NCI-H146 treated with DMSO at 0.1 percent for 48 hours (cell line): Measurements from ENCODE around the gene RPH3AL.

ENCODE experiments used
- DNase-seq: peaks from one replicate; lab custom pipeline; 2025; ENCODE audit not compliant: unreplicated experiment; lab: John Stamatoyannopoulos, UW

The RPH3AL gene

DNA sequence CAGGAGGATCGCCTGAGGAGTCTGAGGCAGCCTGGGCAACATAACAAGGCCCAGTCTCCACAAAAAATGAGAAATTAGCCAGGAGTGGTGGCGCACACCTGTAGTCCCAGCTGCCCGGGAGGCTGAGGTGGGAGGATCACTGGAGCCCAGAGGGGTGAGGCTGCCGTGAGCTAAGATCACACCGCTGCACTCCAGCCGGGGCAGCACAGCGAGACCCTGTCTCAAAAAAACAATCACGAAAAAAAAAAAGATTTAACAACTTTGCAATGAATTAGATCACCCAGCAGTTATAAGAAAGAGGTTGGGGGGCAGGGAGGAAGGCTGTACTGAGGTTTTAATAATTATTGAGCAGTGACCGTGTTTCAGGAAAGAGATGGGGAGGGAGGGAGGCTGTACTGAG, 49.4 kb downstream of the RPH3AL start:
- no peak for DNase-seq

DNA sequence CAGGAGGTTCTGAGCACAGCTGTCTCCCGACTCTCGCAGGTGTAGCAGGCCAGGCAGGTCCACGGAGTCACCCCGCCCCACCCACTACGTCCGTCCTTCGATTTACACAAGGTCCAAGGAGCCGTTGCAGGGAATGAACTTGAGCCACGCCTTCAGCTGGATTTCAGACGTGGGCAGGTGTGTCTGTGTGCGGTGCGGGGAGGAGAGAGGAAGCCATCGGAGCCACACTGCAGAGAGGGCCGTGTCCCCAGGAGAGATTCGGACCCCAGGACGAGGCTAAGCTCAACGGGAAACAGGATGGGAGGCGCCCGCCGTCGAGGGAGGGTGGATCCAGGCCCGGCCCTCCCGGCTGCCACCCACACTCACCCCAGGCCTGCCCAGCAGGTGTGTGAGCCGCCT, 50.3 kb downstream of the RPH3AL start:
- no peak for DNase-seq

DNA sequence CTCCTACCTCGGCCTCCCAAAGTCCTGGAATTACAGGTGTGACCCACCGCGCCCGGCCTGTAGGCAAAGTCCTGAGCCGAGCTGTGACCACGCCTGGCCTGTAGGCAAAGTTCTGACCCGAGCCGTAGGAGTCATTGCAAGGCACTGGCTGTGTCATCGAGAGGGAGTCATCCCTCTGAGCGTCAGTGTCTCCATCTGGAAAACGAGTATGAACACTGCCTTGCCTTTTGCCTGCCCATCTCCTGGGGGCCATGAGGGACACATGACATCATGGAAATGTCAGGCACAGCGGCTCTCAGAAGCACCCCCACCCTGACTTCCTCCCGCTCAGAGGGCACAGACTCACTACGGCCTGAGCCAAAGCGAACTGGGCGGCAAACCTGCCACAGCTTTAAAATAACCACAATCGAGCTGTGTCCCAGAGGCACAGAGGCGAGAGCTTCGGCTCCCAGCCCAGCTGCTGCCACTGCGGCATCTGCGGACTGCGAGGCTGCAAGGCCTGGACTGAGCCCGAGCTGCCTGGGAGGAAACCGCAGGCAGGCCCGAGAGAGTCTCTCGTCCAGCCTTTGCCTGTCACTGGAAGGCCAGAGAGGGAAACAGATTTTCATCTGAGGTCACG, 50.8 kb downstream of the RPH3AL start:
- DNase-seq = no peak

DNA sequence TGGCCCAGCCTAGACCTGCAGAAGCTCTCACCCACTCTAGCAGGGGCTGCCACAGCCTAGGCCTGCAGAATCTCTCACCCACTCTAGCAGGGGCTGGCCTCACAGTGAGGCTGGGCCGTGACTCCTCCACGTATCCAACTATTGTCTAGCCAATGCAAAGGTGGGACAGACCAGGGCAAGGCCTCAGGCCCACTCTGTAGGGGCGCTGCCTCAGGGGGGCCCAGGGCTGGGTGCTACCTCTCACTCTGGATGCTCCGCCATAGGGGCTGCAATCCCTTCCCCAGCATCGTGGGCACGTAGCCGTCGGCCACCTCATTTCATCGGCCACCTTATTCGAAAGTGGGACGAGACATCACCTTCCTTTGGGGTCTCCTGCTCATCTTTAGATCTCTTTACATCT, 51.7 kb downstream of the RPH3AL start:
- no peak for DNase-seq

DNA sequence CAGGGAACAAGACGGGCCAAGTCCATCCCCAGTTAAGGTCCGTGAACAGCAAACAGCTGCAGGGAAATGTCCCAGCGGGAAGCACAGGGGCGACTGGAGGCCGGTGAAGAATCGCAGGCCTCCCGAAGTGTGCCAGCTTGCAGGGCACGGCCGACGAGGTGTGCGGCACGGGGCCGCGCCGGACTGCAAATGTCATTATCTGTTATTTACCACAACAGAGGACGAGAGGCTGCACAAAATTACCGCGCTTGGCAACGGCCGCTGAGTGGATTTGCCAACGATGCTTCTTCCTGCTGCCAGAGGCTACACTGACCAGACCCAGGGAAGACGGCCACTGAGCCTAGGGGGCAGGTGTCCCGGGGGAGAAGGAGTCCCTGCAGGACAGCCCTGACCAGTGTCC, 53.1 kb downstream of the RPH3AL start:
- DNase-seq = no peak

DNA sequence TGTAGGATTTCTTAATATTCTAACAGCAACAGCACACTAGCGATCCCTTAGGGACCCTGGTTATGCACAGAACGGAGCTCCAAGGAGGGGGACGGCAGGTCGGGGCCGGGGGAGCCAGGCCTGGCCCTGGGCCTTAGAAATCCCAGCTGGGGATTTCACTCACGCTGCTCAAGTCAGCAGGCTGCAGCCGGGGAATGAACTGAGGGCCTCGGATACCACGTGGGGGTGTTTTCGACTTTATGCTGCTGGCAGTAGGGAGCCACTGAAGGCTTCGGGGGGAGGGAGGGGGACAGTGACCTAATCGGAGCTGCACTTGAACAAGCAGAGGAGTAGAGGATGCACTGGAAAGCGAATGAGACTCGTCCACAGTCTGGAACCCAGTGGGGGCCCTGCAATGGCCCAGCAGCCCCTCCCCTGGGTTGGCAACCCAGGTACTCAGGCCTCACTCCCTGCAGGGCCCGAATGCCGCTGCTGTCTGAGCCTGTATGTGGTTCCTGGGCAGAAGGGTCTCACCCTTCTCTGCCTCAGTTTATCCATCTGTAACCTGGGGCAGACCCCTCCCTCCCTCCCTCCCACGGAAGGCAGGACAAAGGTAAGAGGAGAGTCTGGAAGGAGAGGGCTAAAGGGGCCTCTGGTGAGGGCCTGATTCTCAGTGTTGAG, 53.7 kb downstream of the RPH3AL start:
- DNase-seq = no peak

DNA sequence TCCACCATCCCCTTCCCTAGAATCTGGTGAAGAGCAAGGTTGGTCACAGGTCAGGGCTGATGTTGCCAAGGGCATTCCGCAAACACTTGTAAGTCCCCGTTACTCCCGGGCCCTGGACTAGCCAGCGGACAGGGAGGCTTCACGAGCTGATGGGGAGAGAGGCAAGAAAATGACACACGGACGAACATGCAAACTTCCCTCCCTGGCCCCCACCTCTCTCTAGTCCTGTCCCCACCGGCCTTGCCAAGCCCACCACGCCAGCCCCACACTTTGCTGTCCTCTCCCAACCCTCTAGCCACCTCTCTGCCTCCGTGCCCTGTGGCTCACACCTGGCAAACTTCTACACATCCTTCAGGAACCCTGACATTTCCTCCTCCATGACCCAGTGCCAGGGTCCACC, 54.8 kb downstream of the RPH3AL start:
- no peak for DNase-seq

DNA sequence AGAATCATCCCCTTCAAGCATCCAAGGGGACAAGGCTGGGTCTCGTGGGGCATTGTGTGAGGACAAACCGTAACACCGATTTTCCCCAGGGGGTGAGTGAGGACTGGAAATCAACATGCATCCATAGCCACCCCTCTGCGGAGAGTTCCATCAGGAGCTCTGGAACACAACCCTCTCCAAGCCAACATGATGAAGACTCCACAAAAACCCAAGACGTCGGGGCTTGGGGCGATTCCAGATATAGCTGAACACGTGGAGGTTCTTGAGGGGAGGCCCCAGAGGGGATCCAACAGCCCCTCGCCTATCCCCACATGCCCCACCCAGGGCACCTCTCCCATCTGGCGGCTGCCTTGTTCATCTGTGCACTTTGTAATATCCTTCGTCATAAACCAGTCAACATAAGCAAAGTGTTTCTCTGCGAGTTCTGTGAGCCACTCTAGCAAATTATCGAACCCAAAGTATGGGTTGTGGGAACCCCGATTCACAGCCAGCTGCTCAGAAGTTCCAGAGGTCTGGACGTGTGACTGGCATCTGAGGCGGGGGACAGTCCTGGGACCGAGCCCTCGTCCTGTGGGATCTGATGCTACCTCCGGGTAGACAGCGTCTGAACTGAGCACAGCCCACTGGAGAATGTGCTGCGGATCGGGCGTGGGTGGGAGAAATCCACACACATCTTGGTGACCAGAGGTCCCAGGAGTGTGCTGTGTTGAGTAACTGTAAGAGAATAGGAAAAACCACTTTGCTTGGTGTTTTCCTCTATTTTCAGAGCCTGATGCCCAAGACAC, 55.5 kb downstream of the RPH3AL start:
- no peak for DNase-seq

DNA sequence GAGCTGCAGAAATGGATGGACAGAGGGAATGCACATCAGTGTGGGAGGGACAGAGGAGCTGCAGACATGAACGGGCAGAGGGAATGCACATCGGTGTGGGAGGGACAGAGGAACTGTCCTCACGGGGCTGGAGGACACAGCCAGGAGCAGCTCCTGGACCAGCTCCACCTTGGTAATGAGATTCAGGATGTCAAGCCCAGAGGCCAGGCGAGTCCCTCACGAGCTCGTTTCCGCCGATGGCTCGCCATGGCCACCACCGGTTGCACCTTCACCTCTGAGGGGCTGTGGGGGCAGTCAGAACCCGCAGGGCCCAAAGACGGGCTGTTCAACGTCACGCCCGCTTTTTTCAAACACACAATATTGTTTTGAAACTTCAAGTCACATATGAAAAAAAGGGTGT, 56.2 kb downstream of the RPH3AL start:
- no peak for DNase-seq

DNA sequence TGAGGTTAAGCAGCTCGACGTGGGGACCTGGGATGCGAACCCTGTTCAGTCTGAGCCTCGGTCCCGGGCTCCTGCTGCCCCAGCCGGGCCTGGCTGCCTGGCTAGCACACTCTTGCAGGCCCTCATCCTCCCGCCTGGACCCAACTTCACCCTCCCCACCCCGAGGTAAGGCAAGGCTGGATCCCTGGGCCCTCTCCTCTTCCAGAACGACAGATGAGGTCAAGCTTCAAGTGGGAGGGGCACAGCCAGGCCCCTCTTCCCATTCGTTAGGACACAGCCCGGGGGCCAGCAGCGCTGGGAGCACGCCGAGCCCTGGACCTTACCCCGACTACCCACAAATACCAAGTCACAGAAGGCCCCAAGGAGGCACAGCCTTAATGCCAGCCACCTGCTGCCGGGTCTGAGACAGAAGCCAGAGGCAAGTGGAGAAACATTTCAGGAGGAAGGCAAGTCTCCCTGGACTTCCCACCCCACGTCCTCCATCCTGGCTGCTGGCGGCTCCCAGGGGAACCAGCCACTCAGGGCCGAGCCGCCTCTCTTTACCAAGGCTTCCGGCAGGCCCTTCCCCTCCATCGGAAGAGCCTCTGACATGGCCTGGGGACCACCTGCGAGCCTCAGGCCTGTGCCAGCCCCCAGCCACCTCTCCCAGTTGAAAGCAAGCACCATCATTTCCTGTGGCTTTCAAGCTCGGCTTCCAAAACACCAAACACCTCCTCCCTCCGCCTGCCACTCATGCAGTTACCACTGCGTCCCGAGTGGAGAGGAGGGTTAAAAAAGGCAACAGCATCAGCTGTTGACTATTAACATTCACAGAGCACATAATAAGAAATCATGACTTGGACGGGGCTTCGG, 59.9 kb downstream of the RPH3AL start:
- no peak for DNase-seq

DNA sequence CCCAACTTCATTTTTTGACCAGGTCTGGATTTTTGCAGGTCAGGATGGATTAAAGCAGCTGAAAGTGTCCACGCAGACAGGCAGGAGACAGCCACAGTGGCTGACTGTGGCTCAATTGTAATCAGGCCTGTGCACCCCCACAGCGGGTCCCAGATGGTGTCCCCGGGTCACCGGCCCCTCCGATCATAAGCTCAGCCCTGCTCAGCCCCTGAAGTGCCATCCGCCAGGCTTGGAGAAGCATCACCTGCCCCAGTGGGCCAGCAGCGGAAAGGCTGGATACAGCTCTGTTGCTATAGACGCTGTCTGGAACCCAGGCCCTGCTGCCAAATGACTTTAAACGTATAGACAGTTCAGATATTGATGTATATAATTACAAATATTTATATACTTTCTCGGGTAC, 60.6 kb downstream of the RPH3AL start:
- DNase-seq = no peak

DNA sequence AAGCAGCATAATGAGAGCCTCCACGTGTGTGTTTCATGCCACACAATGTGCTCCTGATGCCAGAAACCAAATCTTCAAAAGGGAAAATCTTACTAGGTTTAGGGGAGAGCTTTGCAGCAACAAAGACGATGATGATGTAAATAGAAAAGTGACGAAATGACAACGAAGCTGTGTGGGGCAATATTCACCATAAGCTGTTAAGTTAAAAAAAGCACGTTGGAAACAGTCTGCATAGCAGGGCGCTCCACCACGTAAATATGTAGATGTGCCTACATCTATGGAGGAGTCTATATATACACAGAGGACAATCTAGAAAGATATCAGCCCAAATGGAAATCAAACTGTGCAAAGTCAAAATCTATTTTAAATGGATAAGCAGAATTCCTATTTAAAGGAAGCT, 61.0 kb downstream of the RPH3AL start:
- no peak for DNase-seq

DNA sequence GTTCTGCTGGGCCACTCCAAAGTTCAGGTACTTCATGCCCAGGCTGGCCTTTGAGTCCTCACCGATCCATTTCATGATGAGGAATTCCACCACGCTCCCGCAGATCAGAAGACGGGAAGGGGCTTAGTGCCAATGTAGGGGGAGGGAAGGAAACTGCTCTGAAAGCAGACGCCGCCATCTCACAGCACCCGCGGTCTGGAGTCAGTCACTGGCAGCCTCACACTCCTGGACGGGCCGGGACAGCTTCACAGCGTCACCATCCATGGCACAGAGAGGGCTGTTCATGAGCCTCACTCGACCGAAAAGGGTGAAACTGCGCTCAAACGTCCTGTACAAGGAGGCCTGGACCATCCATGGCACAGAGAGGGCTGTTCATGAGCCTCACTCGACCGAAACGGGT, 62.0 kb downstream of the RPH3AL start:
- no peak for DNase-seq

DNA sequence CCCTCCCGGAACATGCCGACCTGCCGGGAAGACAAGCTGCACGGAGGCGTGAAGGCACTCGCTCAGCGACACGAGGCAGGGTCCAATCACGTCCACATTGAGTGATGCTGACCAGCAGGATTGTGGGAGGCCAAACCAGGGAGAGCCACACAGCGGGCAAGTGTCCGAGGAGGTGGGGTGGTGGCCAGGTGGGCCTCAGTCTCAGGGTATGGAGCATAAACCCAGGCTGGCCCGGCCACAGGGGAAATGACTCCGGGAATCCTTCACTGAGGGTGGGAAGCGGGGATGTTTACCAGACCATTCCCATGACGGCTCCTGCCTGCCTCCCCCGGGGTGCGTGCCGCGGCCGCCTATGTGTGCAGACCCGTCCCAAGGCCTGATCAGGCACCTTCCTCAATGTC, 62.5 kb downstream of the RPH3AL start:
- no peak for DNase-seq

DNA sequence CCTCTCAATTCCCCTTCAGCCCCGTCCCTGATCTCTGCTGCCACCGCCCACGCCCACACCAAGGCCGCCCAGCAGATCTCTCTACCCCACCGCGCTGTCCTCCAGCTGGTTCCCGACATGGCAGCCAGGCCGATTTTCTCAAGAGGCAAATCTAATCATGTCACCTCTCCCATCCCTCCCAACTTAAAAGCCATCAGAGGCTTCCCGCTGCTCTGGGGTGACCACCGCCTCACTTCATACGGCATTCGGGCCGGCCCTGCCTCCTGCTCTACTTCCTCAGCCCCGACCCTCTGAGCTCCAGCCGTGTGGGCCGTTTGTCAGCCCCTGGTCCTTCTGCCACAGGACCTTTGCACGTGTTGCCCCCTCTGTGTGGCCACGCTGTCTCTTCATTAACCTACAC, 63.2 kb downstream of the RPH3AL start:
- no peak for DNase-seq

DNA sequence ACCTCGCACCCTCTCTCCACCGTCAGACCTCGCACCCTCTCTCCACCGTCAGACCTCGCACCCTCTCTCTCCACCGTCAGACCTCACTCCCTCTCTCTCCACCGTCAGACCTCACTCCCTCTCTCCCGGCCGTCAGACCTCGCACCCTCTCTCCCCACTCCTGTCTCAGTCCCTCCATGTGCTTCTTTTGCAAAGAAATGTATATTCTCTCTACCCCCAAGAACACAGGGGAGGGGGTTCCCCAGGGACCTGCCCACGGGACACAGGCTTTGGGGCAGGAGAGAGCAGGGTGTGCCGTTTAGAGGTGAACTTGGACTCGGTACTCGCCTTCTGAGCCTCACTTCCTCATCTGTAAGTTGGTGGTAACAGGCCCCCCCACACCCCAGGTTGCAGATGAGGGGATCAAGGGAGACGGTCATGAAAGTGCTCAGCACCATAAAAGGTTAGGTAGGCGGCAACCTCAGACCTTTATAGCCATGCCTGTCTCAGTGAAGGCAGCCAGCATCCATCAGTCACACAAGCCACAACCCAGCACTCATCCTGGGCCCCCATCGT, 63.7 kb downstream of the RPH3AL start:
- no peak for DNase-seq

DNA sequence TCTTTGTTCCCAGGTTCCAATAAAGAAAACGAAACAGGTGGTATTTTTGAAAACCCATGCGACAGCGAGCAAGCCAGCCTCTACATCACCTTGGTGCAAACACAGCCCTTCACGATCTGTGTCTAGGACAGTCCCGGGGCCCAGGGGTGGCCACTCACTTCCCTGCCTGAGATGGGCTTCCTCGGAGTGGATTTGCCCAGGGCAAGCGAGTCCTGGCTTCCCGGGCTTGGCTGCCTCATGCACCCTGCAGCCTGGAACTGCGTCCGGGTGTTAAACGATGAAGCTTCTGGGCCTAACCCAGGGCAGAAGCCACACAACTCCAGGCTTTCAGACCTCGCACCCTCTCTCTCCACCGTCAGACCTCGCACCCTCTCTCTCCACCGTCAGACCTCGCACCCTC, 66.0 kb downstream of the RPH3AL start:
- no peak for DNase-seq

DNA sequence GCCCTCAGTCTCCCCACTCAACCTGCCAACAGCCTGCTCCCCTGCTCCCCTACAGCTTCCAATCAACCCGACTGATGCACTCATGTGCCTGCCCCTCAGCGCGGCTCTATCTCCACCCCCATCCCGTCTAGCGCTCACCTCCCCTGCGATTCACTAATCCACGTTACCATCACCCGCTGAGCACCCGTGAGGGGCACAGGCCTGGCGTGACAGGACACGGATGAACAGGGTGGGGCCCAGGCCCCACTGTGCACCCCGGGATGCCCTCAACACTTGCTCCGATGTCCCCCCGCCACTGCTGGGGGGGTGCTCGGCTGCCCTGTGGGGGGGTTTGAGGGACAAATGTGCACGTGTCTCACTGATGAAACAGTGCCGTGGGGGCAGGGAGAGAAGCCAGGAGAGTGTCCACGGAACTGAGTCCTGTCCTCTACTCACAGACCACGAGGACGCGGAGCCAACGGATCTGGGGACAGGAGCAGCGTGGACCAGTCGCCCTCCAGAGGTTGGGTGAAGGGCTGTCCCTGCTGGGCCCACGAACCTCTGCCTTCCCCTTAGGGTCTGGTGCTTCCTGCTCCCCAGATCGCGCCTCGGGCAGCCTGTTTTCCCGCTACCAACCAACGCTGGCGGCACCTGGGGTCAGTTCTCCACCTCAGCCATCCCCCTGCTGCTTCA, 66.7 kb downstream of the RPH3AL start:
- no peak for DNase-seq

DNA sequence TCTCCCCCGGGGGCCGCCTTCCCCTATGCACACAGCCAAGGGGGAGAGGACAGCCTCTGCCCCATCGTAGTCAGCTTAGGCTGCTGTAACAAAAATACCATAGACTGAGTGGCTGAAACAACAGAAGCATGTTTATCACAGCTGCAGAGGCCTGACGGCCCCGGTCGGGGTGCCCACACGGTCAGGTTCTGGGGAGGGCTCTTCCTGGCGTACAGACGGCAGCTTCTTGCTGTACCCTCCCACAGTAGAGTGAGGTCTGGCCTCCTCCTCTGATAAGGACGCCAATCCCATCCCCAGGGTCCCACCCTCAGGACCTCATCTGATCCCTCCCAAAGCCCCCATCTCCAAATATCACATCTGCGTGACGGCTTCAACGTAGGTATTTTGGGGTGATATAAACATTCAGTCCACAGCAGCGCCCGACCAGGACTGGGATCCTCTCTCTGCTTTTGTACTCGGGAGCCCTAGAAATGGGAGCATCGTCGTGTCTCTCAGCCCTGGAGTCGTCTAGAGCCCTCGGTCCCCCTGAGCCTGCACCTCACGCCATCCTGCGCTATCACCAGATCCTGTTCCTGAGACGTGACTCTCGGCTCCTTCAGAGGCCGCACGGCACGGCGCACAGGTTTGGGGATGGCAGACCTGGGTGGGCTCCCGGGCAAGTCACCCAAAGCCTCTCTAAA, 67.8 kb downstream of the RPH3AL start:
- DNase-seq = no peak
